IPS DF 19.7 (cell line): ENCODE data around the gene SLC22A3.
"Not testable (repeated sequence)": the region's sequence is repeated elsewhere in the genome, so short reads cannot be mapped to it uniquely, and the experiment has no call there.

Source experiments
- DNase-seq: peaks from one replicate; pipeline ENCODE4 v3.0.0-alpha.2; 2013; ENCODE audit warnings: low read depth, low spot score

SLC22A3 gene

DNA sequence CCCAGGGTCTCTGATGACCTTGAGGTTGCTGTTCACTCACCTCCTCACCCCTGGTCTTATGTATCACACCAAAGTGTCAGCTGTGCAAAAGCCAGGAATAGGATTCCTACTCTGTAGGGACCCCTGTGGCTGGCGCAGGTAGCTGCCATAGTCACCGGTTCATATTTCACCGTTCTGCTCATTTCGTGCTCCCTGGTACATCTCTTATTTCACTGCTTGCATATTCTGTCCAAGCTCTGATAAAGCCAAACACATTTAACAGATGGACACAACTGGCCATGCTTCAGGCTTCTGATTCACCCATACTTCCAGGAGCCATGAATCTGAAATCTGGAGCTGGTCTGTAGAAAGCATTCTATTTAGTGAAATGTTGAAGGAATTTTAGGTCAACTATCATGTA is 20.5 kb downstream of the SLC22A3 start:
- no peak for DNase-seq

DNA sequence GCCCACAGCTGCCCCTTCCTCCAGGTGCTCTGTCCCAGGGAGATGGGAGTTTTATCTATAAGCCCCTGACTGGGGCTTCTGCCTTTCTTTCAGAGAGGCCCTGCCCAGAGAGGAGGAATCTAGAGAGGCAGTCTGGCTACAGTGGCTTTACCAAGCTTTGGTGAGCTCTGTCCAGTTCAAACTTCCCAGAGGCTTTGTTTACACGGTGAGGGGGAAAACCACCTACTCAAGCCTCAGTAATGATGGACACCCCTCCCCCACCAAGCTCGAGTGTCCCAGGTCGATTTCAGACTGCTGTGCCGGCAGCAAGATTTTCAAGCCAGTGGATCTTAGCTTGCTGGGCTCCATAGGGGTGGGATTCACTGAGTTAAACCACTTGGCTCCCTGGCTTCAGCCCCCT is 25.4 kb downstream of the SLC22A3 start:
- DNase-seq = not testable (repeated sequence)

DNA sequence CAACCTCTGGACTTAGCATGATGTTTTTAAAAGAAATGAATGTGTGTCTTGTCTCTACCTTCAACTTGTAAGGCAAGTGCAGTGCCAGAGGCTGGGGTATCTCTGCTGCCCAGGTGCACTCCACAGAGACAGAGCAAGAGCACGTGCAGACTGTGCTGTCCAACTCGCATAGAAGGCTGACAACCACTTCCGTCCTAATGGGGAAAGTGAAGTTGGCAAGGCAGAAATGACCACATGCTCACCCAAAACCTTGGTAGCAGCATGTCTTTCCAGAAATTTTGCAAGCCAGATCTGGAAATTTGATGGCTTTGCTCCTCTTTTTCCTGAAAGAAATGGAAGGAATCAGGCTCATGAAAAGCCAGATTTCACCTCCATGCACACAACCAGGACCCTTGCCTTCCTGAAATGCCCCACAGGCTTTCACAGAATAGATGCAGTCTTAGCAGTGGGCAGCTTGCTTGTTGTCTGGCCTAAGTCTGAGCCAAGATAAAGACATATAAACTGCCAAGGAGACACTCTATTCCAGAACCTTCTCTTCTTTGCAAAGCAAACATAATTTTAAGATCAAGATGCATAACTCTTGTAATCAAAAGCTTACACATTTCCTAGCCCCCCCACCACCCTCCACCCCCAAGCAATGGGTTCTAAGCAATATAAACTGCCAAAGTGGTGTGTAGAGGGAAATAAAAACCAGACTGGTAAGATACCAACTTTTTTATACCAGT is 26.8 kb downstream of the SLC22A3 start:
- DNase-seq = no peak

DNA sequence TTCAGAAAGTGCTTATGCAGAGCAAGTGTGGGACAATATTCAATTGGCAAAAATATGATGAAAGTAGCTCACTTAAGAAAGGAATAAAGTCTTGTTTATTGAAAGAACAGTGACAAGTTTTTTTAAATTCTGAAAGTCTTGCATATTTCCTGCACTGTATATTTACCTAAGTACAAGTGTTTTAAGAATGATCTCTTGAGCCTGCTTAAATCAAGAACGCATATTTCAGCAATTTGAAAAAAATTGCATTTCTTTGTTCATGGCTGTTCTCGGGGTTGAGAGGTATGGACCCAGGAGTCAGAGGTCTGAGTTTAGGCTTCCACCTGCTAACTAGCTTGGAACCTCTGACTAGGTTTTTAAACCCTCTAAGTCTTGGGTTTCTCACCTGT is 27.4 kb downstream of the SLC22A3 start:
- no peak for DNase-seq

DNA sequence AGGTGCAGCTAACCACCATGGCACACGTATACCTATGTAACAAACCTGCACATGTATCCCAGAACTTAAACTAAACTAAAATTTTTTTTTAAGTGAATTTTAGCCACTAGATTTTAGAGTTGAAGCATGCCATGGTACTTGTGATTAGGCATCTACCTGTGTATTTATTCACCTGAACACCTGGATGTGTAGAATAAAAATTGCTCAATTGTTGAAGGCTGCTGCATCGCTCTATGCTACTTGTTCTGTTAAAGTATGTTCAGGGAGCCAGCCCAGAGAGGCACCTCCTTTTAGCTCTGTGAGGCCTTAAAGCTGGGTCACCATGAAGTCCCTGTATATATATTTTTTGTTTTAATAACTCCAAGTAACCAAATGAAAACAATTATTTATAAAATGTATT is 28.3 kb downstream of the SLC22A3 start:
- no peak for DNase-seq

DNA sequence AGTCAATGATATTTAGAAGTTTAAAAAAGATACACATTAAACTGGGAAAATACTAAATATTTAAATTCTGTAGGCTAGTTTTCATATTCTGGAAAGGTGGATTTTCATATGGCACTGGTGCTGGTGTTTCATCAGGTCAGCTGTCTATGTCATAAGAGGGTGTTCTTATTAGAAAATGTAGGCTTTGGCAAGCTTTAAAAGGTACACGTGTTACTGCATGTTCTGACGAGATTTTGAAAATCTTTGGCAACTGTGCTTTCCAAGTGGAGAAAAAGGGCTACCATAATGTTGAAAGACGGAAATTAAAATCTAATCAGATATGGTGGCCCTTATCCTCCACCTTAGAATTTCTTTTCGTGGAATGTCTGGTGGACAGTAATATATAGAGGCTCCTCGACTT is 30.0 kb downstream of the SLC22A3 start:
- DNase-seq = no peak

DNA sequence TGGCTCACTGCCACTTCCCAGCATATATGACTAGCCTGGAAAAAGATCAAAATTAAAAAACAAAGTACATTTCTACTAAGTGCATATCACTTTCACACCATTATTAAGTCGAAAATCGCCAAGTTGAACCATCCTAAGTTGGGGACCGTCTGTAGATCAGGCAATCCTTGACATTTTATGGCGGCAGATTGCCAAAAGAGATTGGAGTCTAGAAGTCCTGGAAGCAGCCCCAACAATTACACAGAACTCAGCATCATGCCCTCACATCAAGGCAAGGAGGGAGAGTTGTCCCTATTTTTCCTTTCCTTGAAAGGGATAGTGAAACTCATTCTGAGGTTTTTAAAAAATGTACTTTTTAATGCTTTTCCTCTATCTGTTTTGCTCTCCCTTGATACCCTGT is 30.7 kb downstream of the SLC22A3 start:
- no peak for DNase-seq

DNA sequence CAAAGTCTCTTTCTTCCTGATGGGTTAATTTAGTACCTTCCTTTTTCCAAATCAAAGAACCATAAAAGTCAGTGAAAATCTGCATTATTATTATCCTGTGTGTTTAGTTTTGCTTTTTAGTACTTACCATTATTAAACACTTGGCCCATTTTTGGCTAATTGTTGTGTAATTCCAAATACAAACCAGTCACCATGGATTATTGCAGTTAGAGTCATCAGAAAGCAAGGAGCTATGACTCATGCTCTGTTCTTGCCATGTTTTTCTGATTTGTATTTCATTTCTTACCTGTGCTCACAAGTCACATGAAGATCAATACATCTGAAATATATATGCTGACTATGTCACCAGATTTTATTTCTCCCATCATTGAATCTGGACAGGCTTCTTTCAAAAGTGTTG is 31.3 kb downstream of the SLC22A3 start:
- no peak for DNase-seq

DNA sequence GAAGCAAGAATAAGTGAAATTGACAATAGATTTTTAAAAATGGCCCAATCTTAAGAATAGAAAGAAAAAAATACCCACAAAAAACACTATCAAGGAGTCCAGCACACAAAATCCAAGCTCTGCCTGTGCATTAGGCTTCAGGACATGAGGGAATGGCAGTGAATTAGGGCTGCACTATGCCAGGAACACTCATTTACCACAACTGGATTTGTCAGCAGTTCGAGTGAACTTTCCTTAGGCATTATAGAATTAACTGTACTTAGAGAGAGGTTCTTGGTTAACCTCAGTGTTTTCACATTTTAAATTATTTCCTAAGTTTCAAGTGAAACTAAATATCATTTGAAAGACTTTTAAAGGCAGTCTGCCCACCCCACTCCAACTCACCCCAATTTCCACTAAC is 34.8 kb downstream of the SLC22A3 start:
- DNase-seq = no peak

DNA sequence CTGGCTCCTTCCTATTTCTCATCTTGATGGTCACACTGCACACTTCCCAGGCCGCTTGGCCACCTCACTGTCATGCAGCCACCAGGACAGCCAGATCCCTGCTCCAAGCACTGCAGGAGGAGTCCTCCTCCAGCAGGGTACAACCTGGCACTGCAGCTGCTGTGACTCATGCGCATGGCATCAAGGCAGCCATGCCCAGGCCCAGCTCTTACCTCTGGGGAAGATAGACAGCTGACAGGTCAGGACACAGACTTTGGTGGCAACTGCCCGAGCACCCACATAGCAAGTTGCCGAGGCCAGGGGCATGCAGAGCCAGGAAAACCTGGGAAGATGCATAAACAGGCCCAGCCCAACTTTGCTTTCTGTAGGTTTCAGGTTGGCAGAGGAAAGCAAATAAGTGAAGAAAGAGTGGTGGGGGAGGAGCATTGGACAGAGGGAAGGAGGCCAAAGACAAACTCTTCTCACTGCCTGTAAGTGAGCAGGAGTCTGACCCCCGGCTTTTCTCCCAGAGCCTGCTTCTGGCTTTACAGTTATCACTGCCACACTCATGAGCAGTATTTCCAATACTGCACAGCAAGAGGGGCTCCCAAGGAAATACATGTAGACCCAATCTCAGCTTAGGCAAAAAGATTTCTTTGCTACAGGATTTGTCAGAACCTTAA is 38.8 kb downstream of the SLC22A3 start:
- DNase-seq = no peak

DNA sequence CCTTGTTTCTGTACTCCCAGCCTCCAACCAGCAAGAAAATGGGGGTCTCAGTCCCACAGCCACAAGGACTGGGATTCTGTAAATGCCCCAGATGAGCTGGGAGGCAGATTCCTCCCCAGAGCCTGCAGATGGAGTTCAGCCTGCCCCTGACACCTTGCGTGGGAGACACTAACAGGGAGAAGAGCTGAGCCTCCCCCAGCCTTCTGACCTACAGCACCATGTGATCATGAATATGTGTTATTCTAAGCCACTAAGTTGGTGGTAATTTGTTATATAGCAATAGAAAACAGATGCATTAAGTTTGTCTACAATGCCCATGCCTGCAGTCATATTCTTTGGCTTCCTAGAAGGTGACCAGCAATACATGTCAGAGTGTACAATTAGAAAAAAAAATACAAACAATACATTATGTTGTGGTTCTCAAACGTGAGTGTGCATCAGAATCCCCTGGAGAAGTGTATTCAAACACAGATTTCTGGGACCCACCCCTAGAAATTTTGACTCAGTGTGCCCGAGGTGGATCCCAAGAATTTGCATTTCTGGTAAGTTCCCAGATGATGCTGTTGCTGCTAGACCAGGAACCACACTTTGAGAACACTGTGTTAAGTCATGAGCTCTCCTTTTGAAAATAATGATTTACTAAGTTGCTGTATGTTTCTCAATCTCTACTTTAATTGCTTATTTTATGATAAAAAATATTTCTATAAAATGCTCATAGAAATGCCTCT is 39.9 kb downstream of the SLC22A3 start:
- DNase-seq = no peak

DNA sequence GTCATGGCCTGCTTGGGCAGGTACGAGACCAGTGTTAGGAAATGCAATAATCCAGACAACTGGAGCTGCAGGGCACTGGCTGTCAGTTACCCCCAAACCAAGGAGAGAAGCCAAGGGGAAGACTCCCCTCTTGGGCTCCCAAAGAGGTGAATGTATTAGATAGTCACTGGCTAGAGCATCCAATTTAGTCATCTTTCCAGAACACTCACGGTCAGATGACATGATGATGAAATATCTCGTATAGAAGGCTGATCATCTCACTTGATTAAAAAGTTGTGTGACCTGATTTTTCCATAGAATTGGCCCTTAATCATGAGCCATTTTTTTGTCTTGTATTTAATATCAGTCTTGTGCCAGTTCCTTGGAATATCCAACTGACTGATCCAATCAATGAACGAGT is 40.7 kb downstream of the SLC22A3 start:
- DNase-seq = no peak

DNA sequence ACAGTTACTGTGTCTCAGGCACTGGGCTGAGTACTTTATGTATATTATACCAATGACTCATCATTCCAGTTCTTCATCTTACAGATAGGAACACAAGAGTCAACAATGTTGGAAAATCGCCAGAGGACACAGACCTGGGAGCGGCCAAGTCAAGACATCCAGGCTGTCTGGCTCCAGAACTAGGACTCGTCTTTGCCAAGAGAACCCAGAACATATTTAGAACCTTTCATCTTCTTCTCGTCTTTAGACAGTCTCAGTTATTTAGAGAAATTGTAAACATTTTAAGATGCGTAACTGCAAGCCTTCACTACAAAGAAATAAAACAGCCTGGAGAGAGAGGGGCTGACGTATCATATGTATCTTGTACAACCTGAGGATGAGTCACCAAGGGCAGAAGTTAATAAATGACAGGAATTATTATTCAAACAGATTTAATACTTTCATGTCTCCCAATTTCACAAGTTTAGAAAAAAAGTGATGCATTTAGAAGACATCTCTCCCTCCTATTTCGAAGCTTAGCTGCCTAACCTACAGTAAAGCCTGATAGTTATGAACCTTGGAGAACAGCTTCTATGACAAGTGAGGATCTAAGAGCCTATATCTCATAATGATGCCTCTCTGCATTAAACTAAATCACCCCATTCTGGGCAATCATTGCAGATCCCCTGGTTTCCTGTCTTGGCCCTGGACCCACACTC is 43.4 kb downstream of the SLC22A3 start:
- DNase-seq = no peak

DNA sequence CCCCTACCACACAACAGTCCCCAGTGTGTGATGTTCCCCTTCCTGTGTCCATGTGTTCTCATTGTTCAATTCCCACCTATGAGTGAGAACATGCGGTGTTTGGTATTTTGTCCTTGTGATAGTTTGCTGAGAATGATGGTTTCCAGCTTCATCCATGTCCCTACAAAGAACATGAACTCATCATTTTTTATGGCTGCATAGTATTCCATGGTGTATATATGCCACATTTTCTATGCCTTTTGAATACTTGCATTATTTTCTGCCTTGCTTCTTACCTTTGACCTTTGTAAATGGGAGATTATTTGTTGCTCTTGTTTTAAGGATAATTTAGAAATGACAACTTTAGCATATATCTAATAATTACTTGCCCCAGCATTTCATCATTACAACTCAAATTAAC is 45.3 kb downstream of the SLC22A3 start:
- not testable (repeated sequence) for DNase-seq

DNA sequence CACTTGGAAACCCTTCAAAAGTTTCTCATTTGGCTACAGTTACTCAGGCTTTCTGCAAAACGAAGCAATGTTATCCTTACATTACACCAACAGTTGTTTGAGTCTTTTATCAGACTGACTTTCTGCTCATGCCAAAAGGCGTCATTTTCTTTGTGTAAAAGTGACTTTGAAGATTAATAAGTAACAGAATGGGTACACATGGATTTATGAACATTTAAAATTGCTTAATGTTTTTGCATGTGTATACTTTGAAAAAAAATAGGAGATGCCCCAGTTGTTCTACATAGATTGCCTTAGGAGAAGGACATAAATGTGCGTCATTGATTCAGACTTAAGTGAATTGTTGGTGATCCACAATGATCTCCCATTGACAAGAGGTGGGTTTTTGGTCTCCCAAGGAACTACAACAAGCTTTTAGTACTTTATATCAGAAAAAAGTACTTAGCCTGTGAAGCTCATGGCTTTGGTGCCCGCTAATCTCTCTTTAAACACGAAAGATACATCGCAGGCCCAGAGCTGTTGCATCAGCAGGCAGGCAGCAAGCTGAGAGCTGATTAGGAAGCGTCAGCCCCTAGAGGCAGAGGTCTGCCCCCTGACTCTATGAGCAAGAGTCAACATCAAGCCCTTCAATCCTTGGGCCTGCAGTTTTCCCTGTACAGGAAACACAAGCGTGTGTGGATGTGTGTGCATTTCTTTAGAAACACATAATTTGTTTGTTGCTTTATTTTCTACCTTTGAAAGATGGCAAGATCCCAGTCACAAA is 45.9 kb downstream of the SLC22A3 start:
- DNase-seq = no peak

DNA sequence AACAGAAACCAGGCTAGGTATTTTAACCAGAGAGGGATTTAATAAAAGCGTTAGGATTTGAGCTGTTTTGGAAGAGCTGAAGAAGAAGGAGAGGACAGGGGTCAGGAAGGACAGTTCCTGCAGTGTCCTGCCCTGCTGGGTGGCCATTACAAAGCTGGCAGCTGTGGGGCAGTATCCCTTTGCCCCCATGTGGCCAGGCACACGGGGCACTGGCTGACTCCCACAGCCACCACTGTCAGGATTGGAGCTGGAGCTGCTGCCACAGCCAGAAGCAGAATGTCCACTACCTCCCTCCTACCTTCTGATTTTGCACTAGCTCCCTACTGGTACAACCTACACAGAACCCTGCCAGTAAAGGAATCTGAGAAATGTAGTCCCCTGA is 46.5 kb downstream of the SLC22A3 start:
- no peak for DNase-seq

DNA sequence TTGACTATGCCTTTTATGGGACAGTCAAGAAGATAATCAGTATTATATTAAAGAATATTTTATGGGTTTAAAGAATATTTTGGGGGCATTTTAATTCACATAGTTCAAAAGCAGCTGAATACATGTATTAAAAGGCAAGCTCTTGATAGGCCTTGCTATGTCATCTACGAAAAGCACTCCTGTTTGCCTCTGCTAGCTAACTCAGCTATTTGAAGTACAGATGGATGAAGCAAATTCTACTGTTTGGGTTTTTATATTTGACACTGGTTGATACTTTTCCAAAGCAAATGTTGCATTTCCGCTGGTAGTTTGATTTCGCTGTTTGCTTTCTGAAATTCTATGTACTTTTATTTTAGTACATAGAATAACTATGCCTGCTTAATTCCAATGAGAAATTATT is 47.0 kb downstream of the SLC22A3 start:
- no peak for DNase-seq

DNA sequence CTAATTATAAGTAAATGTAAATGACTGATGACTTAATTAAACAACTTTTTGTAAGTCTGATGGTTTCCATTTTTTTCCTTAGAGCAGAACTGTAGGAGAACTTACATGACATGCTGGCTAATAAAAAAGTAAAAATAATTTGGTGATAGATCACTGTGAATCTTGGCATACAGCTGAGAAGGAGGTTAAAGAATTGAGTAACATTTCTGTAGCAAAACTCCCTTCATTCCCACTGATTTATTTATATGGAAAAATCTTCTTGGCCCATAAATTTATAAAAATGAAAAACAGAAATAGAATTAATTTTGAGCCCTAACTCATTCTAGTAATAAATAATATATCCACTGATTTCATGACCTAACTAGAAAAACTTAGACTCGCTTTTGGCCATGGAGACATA is 48.1 kb downstream of the SLC22A3 start:
- DNase-seq = no peak

DNA sequence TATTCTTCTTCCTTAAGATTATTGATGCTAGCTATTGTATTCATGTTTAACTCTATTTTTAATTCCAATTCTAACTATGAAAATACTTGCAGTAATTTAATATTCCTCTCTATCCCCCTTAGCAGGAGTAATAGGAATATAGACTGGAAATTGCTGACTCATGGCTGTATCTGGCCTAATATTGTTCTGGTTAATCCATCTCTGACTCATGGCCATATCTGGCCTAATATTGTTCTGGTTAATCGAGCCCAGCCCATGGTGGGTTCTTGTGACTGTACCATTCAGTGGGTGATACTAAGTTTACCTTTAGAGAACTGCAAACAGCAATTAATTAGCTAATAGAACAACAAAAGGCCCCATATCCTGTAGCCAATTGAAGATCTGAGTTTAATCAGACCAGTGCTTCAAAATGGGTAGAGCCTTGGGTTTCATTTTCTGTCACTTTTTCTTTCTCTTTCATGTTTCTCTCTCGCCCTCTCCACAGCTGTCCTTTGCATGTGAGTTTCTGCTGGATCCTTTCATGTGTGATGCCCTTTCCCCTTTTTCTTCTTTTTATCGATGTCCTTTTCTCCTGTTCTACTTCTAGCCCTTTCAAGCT is 50.6 kb downstream of the SLC22A3 start:
- no peak for DNase-seq

DNA sequence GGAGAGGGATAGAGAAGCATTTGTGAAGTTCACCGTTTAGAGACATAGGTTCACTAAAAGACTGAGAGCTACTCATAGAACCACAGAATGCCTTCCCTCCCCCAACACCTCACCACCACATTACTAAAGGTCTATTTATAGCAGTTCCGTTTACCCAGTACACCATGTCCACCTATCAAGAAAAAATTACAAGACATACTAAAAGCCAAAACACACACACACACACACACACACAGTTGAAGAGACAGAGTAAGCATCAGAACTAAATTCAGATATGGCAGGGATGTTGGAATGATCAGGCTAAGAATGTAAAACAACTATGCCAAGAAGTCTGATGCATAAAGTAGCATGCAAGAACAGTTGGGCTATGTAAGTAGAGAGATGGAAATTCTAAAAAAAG is 52.3 kb downstream of the SLC22A3 start:
- DNase-seq = no peak

DNA sequence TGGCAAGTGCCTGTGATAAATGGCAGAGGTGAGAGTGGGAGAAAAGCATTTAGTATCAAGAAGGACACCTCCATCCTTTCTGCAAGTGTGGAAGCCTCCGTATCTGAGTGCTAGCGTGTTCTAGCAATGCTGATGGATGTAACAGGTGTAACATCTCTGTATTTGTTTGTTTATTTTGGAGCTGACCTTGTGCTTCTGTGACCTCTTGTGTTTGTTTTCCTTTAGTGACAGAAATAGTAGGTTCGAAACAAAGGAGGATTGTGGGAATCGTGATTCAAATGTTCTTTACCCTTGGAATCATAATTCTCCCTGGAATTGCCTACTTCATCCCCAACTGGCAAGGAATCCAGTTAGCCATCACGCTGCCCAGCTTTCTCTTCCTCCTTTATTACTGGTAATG is 60.4 kb downstream of the SLC22A3 start:
- DNase-seq = no peak
